Stomach (tissue), 4 donors: ENCODE data around the gene FAM50B.

ENCODE experiments used
- CTCF ChIP-seq, 7 experiments: fragments of 450-650 bp in 4 of 7; fragments of 200-600 bp in 3 of 7; sonication (generic) in 3 of 7; IDR thresholded peaks; one replicate each; pipeline ENCODE4 v1.5.1; 2016 to 2019; ENCODE audit warnings: antibody characterized with exemption in 7 of 7, control low read depth in 2 of 7, mild to moderate bottlenecking in 1 of 7
- EP300 ChIP-seq: sonication (generic); formaldehyde crosslinking; IDR thresholded peaks from one replicate; pipeline ENCODE4 v1.6.1; 2017; ENCODE audit warnings: antibody characterized with exemption
- POLR2A ChIP-seq, 4 donors: fragments of 450-650 bp; IDR thresholded peaks; one replicate each; pipeline ENCODE4 v1.6.1; 2016; ENCODE audit warnings: antibody characterized with exemption in 4 of 4, control low read depth in 2 of 4, mild to moderate bottlenecking in 1 of 4, moderate library complexity in 1 of 4
- POLR2AphosphoS5 ChIP-seq, 3 donors: sonication (generic); formaldehyde crosslinking; IDR thresholded peaks; one replicate each; pipeline ENCODE4 v1.6.1; 2016; ENCODE audit warnings: antibody characterized with exemption in 3 of 3

- TF ChIP-seq POLR2AphosphoS5 (IDR thresholded peaks at IDR 0.05) (no peak), EP300 (no peak), POLR2A (IDR thresholded peaks at IDR 0.05) (no peak), CTCF (IDR thresholded peaks at IDR 0.05) (no peak)
These were observed 34.6 kb upstream of the FAM50B start for GRCh38 chr6:3814539-3814938.
